HFF-Myc (cell line): Measurements from ENCODE around the gene RNF26.
A peak's percentile ranks its signal among the peaks of the same experiment; 100 is the strongest.

Experiments
- DNase-seq: peaks from one replicate; pipeline ENCODE4 v3.0.0-alpha.2; 2011; ENCODE audit warnings: low read depth; ENCODE audit errors: extremely low read depth
- H3K4me3 ChIP-seq: replicated peaks from 2 replicates; pipeline ENCODE4 v1.5.1; 2011; ENCODE audit warnings: low read depth, mild to moderate bottlenecking, control low read depth, low read length
- CTCF ChIP-seq: IDR thresholded peaks from 2 replicates; pipeline ENCODE4 v1.5.1; 2012; ENCODE audit warnings: mild to moderate bottlenecking, low read depth, low read length, control low read depth; ENCODE audit errors: missing control alignments

RNF26 gene

DNA sequence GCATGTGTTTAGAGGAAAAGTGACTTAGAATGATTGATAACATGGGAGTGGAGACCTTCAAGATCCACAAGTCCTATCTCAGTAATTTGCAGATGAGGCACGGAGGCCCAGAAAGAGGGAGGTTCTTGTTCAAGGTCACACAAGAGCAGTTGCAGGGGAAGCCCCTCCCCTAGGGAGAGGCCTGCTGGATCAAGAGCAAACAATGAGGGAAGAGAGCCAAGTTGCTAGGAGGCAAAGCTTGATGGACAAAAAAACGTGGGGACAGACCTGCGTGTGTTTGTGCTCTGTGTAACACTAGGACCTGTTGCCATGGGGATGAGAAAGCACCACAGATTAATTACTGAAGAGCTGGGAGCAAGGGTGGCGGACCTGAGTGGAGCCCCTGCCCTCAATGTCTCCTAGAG lies 18.5 kb downstream of the RNF26 start:
- no peak for TF ChIP-seq CTCF
- DNase-seq = no peak
- H3K4me3 ChIP-seq = no peak overlapping the region

- H3K4me3 ChIP-seq = no peak overlapping the region
- DNase-seq = no peak
- TF ChIP-seq CTCF = no peak
Measured at GRCh38 chr11:119355091-119355843, 20.9 kb downstream of the RNF26 start.

DNA sequence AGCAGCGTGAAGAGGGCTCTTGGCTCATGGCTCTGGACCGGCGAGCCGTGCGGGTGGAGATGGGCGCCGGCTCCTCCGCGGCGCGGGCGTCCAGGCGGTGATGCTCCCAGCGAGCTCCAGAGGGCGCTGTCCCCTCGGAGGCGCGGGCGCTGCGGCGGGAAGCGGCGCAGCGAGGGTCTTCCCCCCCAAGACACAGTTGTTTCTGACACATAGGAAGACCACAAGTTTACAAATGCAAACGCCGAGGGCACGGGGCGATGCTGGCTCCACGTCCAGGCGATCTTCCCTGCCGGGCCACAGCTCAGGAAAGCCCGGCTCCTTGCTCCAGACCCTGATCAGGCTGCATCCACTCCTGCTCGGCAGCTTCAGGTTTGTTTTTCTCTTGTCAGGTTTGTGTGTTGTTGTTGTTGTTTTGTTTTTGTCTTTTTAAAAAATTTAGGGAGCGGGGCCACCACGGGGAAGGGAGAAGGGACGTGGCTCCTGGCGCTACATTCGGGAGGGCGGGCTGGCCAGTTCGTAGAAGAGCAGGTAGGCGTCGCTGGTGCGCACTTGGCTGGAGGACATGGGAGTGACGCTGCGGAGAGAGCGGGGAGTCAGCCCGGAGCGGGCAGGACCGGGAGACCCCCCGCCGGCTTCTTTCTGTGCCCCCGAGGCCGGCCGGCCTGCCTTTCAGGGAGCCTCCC lies 22.2 kb downstream of the RNF26 start:
- peak overlapping the region; percentile 43 for H3K4me3 ChIP-seq
- no peak for DNase-seq
- TF ChIP-seq CTCF = peak; percentile 84

DNA sequence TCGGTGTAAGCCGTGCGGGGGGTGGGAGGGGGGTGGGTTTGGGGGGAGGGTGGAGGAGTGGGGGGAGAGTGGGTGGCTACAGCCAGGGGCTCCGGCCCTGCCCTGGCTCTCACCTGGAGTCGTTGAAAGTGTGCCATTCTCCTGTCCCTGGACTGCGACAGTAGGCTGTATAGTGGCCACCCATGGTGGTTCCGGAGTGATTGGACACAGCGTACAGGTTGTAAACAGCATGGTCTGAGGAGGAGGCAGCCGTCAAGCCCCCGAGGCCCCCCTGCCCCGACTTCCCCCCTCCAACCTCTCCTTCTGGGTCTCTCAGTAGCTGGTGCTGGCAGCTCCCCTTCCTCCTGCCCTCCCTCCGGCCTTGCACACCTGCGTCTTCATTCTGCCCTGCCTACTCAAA lies 22.7 kb downstream of the RNF26 start:
- H3K4me3 ChIP-seq = peak overlapping the region; percentile 43
- no peak for TF ChIP-seq CTCF
- no peak for DNase-seq

GRCh38 chr11:119359365-119360214 lies 25.3 kb downstream of the RNF26 start:
- no peak for DNase-seq
- TF ChIP-seq CTCF = no peak
- no peak overlapping the region for H3K4me3 ChIP-seq

- no peak for TF ChIP-seq CTCF
- H3K4me3 ChIP-seq = no peak overlapping the region
- DNase-seq = no peak
Measured at GRCh38 chr11:119361056-119361787, 26.9 kb downstream of the RNF26 start.
